ENCODE data around the gene CYSTM1. TPM values are rescaled to one million over a fixed set of nuclear protein-coding genes. Genes with fewer than 3 reads are reported as not detected.

The CYSTM1 gene
- total RNA-seq, 1 experiment from 2014 or later = 43.3 TPM

- no peaks in the 10 kb centered on the region for H3K79me2 ChIP-seq (ENCODE audit: low read length)
- H3K36me3 ChIP-seq (ENCODE audit: low read depth, low read length) = peaks cover 8% of the 10 kb centered on the region; the same call in 1 of the 2 replicates
- peak overlapping the region; percentile 5; the same call in 1 of the 2 replicates for H3K27ac ChIP-seq (ENCODE audit: low read length)
- no peak overlapping the region for H2AFZ ChIP-seq (ENCODE audit: low read length)
- peaks cover 37% of the 10 kb centered on the region for H3K4me1 ChIP-seq (ENCODE audit: insufficient read depth, low read length)
- ChIA-PET POLR2A (ENCODE audit: unreplicated experiment) (no interaction called here), CTCF (interaction anchor here (0.6 to 3.8 kb wide), 2 partner anchors 63 to 105 kb away, joined by 3 to 20 read pairs; partner anchors contain the start of gene HBEGF)
- BruUV-seq (replicated peaks) = no TSS peak
- no peak overlapping the region for H3K4me2 ChIP-seq (ENCODE audit: low read length)
- H3K27me3 ChIP-seq (ENCODE audit: low read length) = no peaks in the 10 kb centered on the region
- DNase-seq (peak; percentile 86), ATAC-seq (peak; percentile 66)
- TF ChIP-seq EZH2 (IDR thresholded peaks at IDR 0.05; ENCODE audit: low read length, unreplicated experiment) (no peak), EZH2phosphoT487 (IDR thresholded peaks at IDR 0.05; ENCODE audit: borderline replicate concordance, low read length) (no peak), CTCF (conservative IDR thresholded peaks at IDR 0.05; ENCODE audit: low read depth, low read length) (no peak)
- H3K9me2 ChIP-seq (replicated peaks; ENCODE audit: low read length) = no peaks in the 10 kb centered on the region
- no peak overlapping the region for H3K9ac ChIP-seq (ENCODE audit: low read length)
- no peak overlapping the region for H3K4me3 ChIP-seq (ENCODE audit: low read length)
- H3K9me3 ChIP-seq (ENCODE audit: low read length) = no peaks in the 10 kb centered on the region
- no peaks in the 10 kb centered on the region; the same call in 1 of the 2 replicates for H4K20me1 ChIP-seq (ENCODE audit: low read length)
- peaks cover under 1% of the 10 kb centered on the region for H3F3A ChIP-seq (ENCODE audit: low read length, unreplicated experiment)
- intact Hi-C loops (cut with micrococcal nuclease) = loop anchor here (1.0 to 5.0 kb wide), 2 partner anchors 64 to 110 kb away; partner anchors contain the start of gene CYSTM1
Measured at GRCh38 chr5:140240987-140241706, 66.2 kb downstream of the CYSTM1 start.

DNA sequence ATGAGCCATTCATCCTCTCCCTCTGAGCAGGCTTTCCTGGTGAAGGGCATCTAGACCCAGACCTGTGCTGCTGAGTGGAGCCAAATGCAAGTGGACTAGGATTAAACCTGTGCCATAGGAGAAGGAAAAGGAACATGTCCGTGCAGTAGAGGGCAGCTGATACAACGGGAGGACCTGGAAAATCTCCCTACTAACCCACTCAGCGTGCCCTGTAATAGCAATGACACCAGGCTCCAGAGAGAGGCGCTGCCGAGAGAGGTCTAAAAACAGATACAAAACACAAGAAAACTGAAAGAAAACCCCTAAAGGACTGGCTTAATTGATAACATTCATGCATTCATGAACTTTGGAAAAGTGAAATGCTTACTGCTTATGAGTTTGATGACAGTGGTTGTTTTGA is 67.1 kb downstream of the CYSTM1 start:
- H3K36me3 ChIP-seq (ENCODE audit: low read depth, low read length) = peaks cover 8% of the 10 kb centered on the region; the same call in 1 of the 2 replicates
- no peak for DNase-seq
- peaks cover 10% of the 10 kb centered on the region for H3F3A ChIP-seq (ENCODE audit: low read length, unreplicated experiment)
- ChIA-PET CTCF (interaction anchor here (3.8 kb wide), 1 partner anchor 104 kb away, joined by 20 read pairs; the partner anchor contains the start of gene HBEGF), POLR2A (ENCODE audit: unreplicated experiment) (no interaction called here)
- BruUV-seq (replicated peaks) = no TSS peak
- peaks cover 47% of the 10 kb centered on the region for H3K4me1 ChIP-seq (ENCODE audit: insufficient read depth, low read length)
- H3K9ac ChIP-seq (ENCODE audit: low read length) = no peak overlapping the region
- no peak overlapping the region for H3K4me3 ChIP-seq (ENCODE audit: low read length)
- TF ChIP-seq EZH2 (IDR thresholded peaks at IDR 0.05; ENCODE audit: low read length, unreplicated experiment) (no peak), CTCF (conservative IDR thresholded peaks at IDR 0.05; ENCODE audit: low read depth, low read length) (peak; percentile 36; the same call in 1 of the 2 replicates)
- no peaks in the 10 kb centered on the region for H3K9me2 ChIP-seq (replicated peaks; ENCODE audit: low read length)
- H3K4me2 ChIP-seq (ENCODE audit: low read length) = no peak overlapping the region
- H3K27me3 ChIP-seq (ENCODE audit: low read length) = no peaks in the 10 kb centered on the region
- H3K27ac ChIP-seq (ENCODE audit: low read length) = no peak overlapping the region
- no peak overlapping the region for H2AFZ ChIP-seq (ENCODE audit: low read length)
- no peak for ATAC-seq
- intact Hi-C loops (cut with micrococcal nuclease) = loop anchor here (5.0 kb wide), 1 partner anchor 65 kb away; the partner anchor contains the start of gene CYSTM1
- no peaks in the 10 kb centered on the region for H3K9me3 ChIP-seq (ENCODE audit: low read length)
- no peaks in the 10 kb centered on the region; the same call in 1 of the 2 replicates for H4K20me1 ChIP-seq (ENCODE audit: low read length)
- H3K79me2 ChIP-seq (ENCODE audit: low read length) = no peaks in the 10 kb centered on the region
